Stomach (tissue), 4 donors: Measurements from ENCODE around the gene RABGAP1L.

ENCODE experiments used
- EP300 ChIP-seq: sonication (generic); formaldehyde crosslinking; IDR thresholded peaks from one replicate; pipeline ENCODE4 v1.6.1; 2017; ENCODE audit warnings: antibody characterized with exemption
- POLR2A ChIP-seq, 4 donors: fragments of 450-650 bp; IDR thresholded peaks; one replicate each; pipeline ENCODE4 v1.6.1; 2016; ENCODE audit warnings: antibody characterized with exemption in 4 of 4, control low read depth in 2 of 4, mild to moderate bottlenecking in 1 of 4, moderate library complexity in 1 of 4
- POLR2AphosphoS5 ChIP-seq, 3 donors: sonication (generic); formaldehyde crosslinking; IDR thresholded peaks; one replicate each; pipeline ENCODE4 v1.6.1; 2016; ENCODE audit warnings: antibody characterized with exemption in 3 of 3
- TF ChIP-seq, protein P1 (sequence below), 7 experiments: fragments of 450-650 bp in 4 of 7; fragments of 200-600 bp in 3 of 7; sonication (generic) in 3 of 7; IDR thresholded peaks; one replicate each; pipeline ENCODE4 v1.5.1; 2016 to 2019; ENCODE audit warnings: antibody characterized with exemption in 7 of 7, control low read depth in 2 of 7, mild to moderate bottlenecking in 1 of 7

DNA sequence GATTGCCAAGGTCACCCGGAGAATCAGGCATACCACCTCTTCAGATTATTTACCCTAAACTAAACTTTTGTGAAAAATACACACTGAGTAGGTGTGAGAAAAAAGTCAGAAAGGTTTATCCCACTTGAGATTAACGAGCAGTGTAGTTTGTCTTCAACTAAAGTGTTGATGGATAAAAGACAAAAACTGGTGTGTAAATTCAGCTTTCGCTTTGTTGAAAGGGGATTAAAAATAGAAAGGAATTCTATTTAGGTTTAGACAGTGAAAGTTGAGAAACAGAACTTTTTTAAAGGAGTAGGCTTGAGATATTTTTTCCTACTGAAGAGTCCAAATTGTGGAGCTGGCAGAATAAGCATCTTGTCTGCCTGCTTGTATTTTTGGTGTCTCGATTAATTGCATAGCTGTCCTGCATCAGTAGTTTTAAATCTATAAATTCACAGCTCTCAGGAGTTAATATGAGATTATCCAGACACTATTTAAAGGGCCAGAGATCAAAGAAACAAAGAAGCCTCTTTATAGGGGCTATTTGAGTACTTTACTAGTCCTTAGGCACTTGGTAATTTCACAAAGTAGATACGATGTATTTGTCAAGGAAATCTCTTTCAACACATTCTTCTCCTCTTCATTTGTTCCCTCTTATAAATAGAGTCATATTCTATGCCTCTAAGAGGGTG, 46.7 kb upstream of the RABGAP1L start:
- no peak for TF ChIP-seq EP300
- TF ChIP-seq, protein P1, sequence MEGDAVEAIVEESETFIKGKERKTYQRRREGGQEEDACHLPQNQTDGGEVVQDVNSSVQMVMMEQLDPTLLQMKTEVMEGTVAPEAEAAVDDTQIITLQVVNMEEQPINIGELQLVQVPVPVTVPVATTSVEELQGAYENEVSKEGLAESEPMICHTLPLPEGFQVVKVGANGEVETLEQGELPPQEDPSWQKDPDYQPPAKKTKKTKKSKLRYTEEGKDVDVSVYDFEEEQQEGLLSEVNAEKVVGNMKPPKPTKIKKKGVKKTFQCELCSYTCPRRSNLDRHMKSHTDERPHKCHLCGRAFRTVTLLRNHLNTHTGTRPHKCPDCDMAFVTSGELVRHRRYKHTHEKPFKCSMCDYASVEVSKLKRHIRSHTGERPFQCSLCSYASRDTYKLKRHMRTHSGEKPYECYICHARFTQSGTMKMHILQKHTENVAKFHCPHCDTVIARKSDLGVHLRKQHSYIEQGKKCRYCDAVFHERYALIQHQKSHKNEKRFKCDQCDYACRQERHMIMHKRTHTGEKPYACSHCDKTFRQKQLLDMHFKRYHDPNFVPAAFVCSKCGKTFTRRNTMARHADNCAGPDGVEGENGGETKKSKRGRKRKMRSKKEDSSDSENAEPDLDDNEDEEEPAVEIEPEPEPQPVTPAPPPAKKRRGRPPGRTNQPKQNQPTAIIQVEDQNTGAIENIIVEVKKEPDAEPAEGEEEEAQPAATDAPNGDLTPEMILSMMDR (IDR thresholded peaks at IDR 0.05) = no peak
- TF ChIP-seq POLR2A (IDR thresholded peaks at IDR 0.05) = no peak
- TF ChIP-seq POLR2AphosphoS5 (IDR thresholded peaks at IDR 0.05) = no peak
